Adrenal gland (tissue), 5 donors: ENCODE data around the gene ATXN7.

Experiments
- POLR2A ChIP-seq, 2 donors: fragments of 450-650 bp; IDR thresholded peaks; one replicate each; pipeline ENCODE4 v1.6.1; 2017; ENCODE audit warnings: antibody characterized with exemption in 2 of 2, mild to moderate bottlenecking in 2 of 2, moderate library complexity in 1 of 2
- TF ChIP-seq, protein P1 (sequence below), 6 experiments: fragments of 450-650 bp in 4 of 6; fragments of 200-600 bp in 2 of 6; sonication (generic) in 1 of 6; IDR thresholded peaks; 1 replicate in 5 of 6; 2 replicates in 1 of 6; pipeline versions ENCODE4 v1.5.1 to v1.8.0; 2016 to 2021; ENCODE audit warnings: antibody characterized with exemption in 6 of 6, mild to moderate bottlenecking in 2 of 6, moderate library complexity in 1 of 6
- donor health status: DM: no; HTN: no; CAD: no.

DNA sequence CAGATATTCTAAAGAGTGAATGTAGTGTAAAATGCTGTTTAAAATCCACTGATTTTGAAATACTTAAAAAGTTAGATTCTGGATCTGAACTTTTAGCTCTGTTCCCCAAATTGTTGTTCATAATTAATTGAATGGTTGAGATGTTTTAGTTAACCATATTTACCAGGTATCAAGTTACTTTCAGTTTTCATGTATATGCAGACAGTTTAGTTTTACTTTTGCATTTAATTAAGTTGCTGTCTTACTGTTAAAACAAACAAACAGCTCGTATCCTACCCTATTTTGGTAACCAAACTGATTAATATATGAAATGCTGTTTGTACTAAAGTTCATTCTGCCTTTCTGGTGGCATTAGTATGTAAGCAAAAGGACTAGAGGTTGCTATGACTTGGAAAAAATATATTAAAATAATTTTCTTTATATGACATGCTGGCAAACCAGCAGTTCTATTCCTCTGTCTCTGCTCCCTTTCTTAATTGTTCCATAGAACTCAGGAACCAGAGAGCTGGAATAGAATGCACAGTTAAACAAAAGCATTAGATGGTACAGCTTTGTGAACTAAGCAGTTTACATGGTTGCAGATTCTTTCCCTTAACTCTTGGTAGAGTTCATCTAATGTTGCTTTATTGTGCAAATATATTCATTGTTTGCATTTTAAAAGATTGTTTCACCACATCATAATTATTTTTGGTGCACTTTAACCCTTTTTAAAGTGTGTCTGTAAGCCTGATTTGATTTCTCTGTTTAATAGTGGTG is 88.0 kb downstream of the ATXN7 start:
- TF ChIP-seq, protein P1, sequence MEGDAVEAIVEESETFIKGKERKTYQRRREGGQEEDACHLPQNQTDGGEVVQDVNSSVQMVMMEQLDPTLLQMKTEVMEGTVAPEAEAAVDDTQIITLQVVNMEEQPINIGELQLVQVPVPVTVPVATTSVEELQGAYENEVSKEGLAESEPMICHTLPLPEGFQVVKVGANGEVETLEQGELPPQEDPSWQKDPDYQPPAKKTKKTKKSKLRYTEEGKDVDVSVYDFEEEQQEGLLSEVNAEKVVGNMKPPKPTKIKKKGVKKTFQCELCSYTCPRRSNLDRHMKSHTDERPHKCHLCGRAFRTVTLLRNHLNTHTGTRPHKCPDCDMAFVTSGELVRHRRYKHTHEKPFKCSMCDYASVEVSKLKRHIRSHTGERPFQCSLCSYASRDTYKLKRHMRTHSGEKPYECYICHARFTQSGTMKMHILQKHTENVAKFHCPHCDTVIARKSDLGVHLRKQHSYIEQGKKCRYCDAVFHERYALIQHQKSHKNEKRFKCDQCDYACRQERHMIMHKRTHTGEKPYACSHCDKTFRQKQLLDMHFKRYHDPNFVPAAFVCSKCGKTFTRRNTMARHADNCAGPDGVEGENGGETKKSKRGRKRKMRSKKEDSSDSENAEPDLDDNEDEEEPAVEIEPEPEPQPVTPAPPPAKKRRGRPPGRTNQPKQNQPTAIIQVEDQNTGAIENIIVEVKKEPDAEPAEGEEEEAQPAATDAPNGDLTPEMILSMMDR (IDR thresholded peaks at IDR 0.05), result no peak
- TF ChIP-seq POLR2A (IDR thresholded peaks at IDR 0.05), result no peak
